Activated CD4-positive, alpha-beta T cell treated with anti-CD3 and anti-CD28 coated beads, Interleukin-2, amount 50 U/mL, for 48 hours (primary cell): ENCODE measurements around the gene RHCG.
A peak's percentile ranks its signal among the peaks of the same experiment; 100 is the strongest.
"Not testable (repeated sequence)": the region's sequence is repeated elsewhere in the genome, so short reads cannot be mapped to it uniquely, and the experiment has no call there.

ENCODE experiments used
- DNase-seq, 2 experiments: peaks; one replicate each; pipeline ENCODE4 v3.0.0-alpha.2; 2020

The RHCG gene

GRCh38 chr15:89475661-89476060 lies 20.7 kb downstream of the RHCG start:
- no peak for DNase-seq

DNA sequence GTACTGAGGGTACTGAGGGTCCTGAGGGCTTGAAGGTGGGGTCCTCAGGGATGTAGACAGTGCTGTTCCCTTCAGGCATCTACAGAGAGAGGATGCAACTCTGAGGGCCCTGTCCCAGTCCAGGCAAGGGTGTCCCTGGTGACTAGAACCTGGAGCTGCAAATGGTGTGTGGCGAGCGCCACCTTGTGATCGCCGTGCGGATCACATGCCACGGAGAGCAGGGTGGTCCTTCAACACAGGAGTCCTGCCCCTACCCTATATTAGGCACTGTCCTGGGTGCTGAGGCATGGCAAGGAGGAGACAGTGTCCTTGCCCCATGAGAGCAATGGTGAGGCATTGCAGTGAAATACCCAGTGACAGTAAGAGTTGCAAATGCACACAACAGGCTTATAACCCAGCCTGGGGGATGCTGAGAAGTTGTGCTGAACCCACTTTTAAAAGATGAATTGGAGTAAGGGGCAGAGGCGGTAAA lies 23.6 kb downstream of the RHCG start:
- DNase-seq, result peak; percentile 52 to 61

- no peak for DNase-seq
These were observed 26.8 kb downstream of the RHCG start for GRCh38 chr15:89469426-89470096.

- not testable (repeated sequence) for DNase-seq
These were observed 27.6 kb downstream of the RHCG start for GRCh38 chr15:89468813-89469212.

- no peak for DNase-seq
These were observed 33.3 kb downstream of the RHCG start for GRCh38 chr15:89463113-89463512.

GRCh38 chr15:89462198-89462912 lies 34.0 kb downstream of the RHCG start:
- DNase-seq, result no peak

- DNase-seq, result no peak
These were observed 35.0 kb downstream of the RHCG start for GRCh38 chr15:89461386-89461785.

- DNase-seq, result no peak
These were observed 36.3 kb downstream of the RHCG start for GRCh38 chr15:89460048-89460447.

DNA sequence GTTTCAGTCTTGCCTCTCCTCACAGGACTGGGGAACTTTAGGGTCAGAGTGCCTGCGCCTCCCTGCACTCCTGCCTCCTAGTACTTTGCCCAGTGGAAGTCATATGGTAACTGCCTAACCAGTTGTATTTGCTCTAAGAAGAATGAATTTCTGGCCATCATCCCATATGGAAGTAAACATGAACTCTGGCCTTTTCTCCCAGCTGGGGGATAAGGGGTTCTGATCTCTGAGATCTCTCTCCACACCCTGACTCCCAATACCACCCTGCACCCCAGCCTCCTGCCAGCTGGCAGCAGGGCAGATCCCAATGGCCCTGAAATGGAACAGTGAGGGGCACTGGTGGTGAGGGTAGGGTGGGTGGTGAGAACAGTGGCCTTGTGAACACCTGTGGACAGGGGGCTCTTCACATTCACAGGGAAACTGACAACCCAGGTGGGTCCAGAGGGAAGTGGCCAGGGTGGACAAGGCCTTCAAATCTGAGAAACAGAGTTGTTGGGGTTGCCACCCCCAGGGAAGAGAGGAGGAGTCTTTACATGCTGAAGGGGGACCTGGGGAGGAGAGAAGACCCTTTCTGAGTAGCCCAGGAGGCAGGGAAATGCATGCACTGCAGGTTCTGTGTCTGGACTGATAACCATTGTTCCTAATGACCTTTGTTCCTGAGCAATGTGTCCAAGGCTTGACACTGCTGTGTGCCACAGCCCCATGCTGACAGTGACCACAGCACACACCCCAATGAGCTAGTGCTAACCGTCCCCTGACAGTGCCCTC lies 36.9 kb downstream of the RHCG start:
- no peak for DNase-seq

DNA sequence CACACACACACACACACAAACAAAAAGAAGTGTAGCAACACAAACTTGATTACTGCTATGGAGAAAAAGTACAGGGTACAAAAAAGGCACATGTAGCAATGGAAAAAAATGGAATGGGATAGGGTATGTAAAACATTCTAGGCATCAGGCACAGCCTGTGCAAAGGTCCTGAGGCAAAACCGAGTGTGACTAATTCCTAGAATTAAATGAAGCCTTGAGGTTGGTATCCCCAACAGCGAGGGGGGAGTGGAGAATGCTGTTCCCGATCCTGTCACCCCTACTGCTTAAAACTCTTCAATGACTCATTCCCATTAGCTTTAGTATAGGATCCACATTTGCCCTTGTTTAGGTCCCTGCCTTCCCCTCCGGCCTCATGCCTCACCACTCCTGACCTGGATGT lies 37.9 kb downstream of the RHCG start:
- no peak for DNase-seq

DNA sequence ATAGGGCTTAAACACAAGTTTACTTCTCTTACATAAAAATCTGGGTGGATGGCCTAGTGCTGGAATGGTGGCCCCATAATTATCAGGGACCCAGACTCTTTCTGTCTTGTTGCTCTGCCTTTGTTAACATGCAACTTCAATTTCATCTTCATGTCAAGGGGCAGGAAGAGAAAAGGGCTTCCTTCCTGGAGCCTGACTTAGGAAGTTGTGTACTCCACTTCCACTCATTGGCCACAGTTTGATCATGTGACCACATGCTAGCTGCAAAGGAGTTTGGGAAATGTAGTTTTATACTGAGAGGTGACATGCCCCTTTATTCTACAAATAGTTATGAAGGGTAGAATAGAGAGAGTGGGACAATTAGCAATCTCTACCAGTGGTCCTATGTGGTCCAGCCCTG lies 39.3 kb downstream of the RHCG start:
- DNase-seq, result no peak

- no peak for DNase-seq
These were observed 40.8 kb downstream of the RHCG start for GRCh38 chr15:89455535-89455934.

GRCh38 chr15:89452330-89452836 lies 44.0 kb downstream of the RHCG start:
- no peak for DNase-seq

GRCh38 chr15:89451846-89452245 lies 44.5 kb downstream of the RHCG start:
- no peak for DNase-seq

- no peak for DNase-seq
These were observed 46.0 kb downstream of the RHCG start for GRCh38 chr15:89450076-89451006.

- no peak for DNase-seq
These were observed 47.6 kb downstream of the RHCG start for GRCh38 chr15:89448825-89449224.

DNA sequence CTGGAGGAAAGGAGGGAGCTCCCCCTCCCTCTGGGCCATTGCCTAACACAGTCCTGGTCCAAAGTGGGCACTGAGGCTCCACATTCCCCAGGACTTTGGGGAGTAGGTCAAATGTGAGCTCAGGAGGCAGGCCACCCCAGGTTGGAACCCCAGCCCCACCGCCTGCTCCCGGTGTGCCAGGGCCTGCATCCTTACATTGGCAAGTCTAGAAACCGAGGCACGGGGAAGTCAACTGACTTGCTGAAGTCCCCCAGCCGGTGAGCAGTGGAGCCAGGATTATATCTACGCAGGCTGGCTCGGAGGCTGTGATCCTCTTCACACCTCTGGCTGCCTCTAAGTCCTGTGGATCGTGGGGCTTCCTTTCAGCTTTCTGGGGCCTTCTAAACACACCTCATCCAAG lies 48.7 kb downstream of the RHCG start:
- no peak for DNase-seq

- no peak for DNase-seq
These were observed 50.0 kb downstream of the RHCG start for GRCh38 chr15:89446255-89446891.

DNA sequence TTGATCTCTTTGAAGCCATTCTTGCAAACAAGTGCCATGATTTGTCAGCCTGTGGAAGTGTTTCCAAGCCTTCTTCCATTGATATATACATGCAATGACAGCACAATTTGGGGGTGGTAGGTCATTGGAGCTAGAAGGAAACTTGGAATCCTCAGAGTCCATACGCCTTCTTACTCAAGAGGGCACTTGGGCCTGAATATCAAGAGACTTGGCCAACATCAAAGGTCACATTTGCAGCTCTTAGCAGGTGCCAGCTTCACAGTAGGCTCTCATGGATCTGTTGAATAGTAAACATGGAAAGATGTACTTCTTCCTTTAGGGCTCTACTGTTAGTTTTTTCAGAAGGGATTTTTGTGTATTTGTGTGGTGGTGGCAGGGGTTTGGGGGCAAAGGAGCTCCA lies 50.9 kb downstream of the RHCG start:
- DNase-seq, result no peak

GRCh38 chr15:89444241-89445225 lies 51.9 kb downstream of the RHCG start:
- no peak for DNase-seq

GRCh38 chr15:89443581-89443980 lies 52.8 kb downstream of the RHCG start:
- DNase-seq, result no peak
